ENCODE results near the gene SLC27A6. TPM values are rescaled to one million over a fixed set of nuclear protein-coding genes. Genes with fewer than 3 reads are reported as not detected.

Gene SLC27A6
- total RNA-seq, 1 experiment from 2014 or later = 7.9 TPM

GRCh38 chr5:129074903-129075302 lies 109.6 kb downstream of the SLC27A6 start:
- H3K27me3 ChIP-seq (ENCODE audit: insufficient read depth, low read length) = no peaks in the 10 kb centered on the region
- no peaks in the 10 kb centered on the region for H3K36me3 ChIP-seq (ENCODE audit: control insufficient read depth in 1 of 2, insufficient read depth in 2 of 2, low read length in 2 of 2)
- RAD21 ChIA-PET (ENCODE audit: low non-redundant PET in 1 of 2, low total read pairs in 2 of 2, uncharacterized antibody in 2 of 2, unreplicated experiment in 2 of 2) = no interaction called here
- H3K9ac ChIP-seq (ENCODE audit: low read length) = no peak overlapping the region
- no peak overlapping the region for H3K4me2 ChIP-seq (ENCODE audit: low read length)
- BruUV-seq (replicated peaks) = no TSS peak
- H4K20me1 ChIP-seq (ENCODE audit: insufficient read depth) = no peaks in the 10 kb centered on the region
- TF ChIP-seq RAD21 (IDR thresholded peaks at IDR 0.05; ENCODE audit: low read depth) = no peak
- no peak for TF ChIP-seq SP1 (IDR thresholded peaks at IDR 0.05; ENCODE audit: low read depth)
- no peak for TF ChIP-seq CEBPB (IDR thresholded peaks at IDR 0.05; ENCODE audit: low read depth)
- TF ChIP-seq EGR1 (IDR thresholded peaks at IDR 0.05; ENCODE audit: low read depth) = no peak
- no peak for TF ChIP-seq EZH2phosphoT487 (IDR thresholded peaks at IDR 0.05; ENCODE audit: borderline replicate concordance)
- TF ChIP-seq, protein P1, sequence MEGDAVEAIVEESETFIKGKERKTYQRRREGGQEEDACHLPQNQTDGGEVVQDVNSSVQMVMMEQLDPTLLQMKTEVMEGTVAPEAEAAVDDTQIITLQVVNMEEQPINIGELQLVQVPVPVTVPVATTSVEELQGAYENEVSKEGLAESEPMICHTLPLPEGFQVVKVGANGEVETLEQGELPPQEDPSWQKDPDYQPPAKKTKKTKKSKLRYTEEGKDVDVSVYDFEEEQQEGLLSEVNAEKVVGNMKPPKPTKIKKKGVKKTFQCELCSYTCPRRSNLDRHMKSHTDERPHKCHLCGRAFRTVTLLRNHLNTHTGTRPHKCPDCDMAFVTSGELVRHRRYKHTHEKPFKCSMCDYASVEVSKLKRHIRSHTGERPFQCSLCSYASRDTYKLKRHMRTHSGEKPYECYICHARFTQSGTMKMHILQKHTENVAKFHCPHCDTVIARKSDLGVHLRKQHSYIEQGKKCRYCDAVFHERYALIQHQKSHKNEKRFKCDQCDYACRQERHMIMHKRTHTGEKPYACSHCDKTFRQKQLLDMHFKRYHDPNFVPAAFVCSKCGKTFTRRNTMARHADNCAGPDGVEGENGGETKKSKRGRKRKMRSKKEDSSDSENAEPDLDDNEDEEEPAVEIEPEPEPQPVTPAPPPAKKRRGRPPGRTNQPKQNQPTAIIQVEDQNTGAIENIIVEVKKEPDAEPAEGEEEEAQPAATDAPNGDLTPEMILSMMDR (IDR thresholded peaks at IDR 0.05 in 2 of 3, conservative IDR thresholded peaks at IDR 0.05 in 1 of 3; ENCODE audit: borderline replicate concordance in 1 of 3, insufficient read depth in 1 of 3, low read depth in 2 of 3, low read length in 2 of 3) = no peak
- TF ChIP-seq, protein P2, sequence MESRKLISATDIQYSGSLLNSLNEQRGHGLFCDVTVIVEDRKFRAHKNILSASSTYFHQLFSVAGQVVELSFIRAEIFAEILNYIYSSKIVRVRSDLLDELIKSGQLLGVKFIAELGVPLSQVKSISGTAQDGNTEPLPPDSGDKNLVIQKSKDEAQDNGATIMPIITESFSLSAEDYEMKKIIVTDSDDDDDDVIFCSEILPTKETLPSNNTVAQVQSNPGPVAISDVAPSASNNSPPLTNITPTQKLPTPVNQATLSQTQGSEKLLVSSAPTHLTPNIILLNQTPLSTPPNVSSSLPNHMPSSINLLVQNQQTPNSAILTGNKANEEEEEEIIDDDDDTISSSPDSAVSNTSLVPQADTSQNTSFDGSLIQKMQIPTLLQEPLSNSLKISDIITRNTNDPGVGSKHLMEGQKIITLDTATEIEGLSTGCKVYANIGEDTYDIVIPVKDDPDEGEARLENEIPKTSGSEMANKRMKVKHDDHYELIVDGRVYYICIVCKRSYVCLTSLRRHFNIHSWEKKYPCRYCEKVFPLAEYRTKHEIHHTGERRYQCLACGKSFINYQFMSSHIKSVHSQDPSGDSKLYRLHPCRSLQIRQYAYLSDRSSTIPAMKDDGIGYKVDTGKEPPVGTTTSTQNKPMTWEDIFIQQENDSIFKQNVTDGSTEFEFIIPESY (IDR thresholded peaks at IDR 0.05; ENCODE audit: extremely low read depth, insufficient replicate concordance, low read length) = no peak
- no peak for TF ChIP-seq TCF7L2 (IDR thresholded peaks at IDR 0.05; ENCODE audit: borderline replicate concordance, extremely low read depth, insufficient read depth, insufficient read length)
- no peak overlapping the region for H3K27ac ChIP-seq (ENCODE audit: low read depth, low read length)
- no peak overlapping the region for H2AFZ ChIP-seq (ENCODE audit: low read depth, low read length, poor library complexity, severe bottlenecking)
- no peaks in the 10 kb centered on the region for H3K79me2 ChIP-seq (ENCODE audit: insufficient read depth, low read length)
- no peaks in the 10 kb centered on the region for H3K9me3 ChIP-seq (ENCODE audit: control insufficient read depth in 1 of 2, insufficient read depth in 1 of 2, low read depth in 1 of 2, low read length in 2 of 2)
- POLR2A ChIA-PET = no interaction called here
- H3K9me2 ChIP-seq (ENCODE audit: insufficient read depth) = no peaks in the 10 kb centered on the region
- DNase-seq (ENCODE audit: low read depth, low spot score) = no peak
- H3K4me3 ChIP-seq (replicated peaks in 1 of 2; ENCODE audit: low read depth in 1 of 2, low read length in 2 of 2) = no peak overlapping the region
- ATAC-seq = no peak
- H3K4me1 ChIP-seq (ENCODE audit: control insufficient read depth in 1 of 2, insufficient read depth in 2 of 2, low read length in 2 of 2) = no peaks in the 10 kb centered on the region
- intact Hi-C loops (cut with micrococcal nuclease) = no loop called here
- CTCF ChIA-PET = no interaction called here
